GM15510 (cell line): ENCODE measurements around the gene KMT5B.

Experiments
- POLR2A ChIP-seq: IDR thresholded peaks from 3 replicates; pipeline ENCODE4 v1.6.1; 2011; ENCODE audit warnings: borderline replicate concordance; ENCODE audit not compliant: insufficient read length; ENCODE audit errors: extremely low read depth

KMT5B gene

DNA sequence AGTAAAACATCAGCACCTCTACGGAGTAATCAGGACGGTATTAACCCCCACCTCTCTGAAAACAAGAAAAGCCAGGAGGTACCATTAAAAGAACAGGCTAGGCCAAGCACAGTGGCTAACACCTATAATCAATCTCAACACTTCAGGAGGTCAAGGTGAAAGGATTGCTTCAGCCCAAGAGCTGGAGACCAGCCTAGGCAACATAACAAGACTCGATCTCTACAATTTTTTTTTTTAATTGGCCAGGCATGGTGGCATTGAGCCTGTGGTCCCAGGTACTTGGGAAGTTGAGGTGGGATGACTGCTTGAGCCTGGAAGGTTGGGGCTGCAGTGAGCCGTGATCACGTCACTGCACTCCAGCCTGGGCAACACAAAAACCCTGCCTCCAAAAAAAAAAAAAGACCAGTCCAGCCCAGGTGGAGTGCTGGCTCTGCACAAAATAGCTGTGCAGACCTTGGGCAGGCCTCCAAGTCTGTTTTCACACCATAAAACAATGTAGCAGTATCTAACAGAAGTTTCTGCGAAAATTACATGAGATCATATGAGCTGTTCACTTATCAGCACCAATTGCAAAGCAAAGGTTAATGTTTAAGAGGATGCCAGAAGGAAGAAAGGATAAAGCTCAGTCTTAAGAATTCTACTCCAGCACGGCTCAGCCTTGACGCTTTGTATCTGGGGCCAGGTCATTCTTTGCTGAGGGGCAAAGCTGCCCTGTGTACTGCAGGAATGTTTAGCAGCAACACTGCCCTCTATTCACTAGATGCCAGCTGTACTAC lies 106.7 kb downstream of the KMT5B start:
- no peak for TF ChIP-seq POLR2A
